HepG2 (cell line): ENCODE results near the gene PMAIP1.

Experiments
- RBM39 ChIP-seq: fragments of 200-400 bp; formaldehyde crosslinking; IDR thresholded peaks from one replicate; pipeline ENCODE4 v1.6.1; 2018; ENCODE audit warnings: antibody characterized with exemption, mild to moderate bottlenecking, low read depth, low read length; ENCODE audit not compliant: poor library complexity, severe bottlenecking
- TP53 ChIP-seq: sonication (generic); formaldehyde crosslinking; conservative IDR thresholded peaks from 2 replicates; pipeline ENCODE4 v1.4.0; 2020; ENCODE audit warnings: missing genetic modification reagents
- YEATS2 ChIP-seq: sonication (generic); formaldehyde crosslinking; IDR thresholded peaks from 2 replicates; pipeline ENCODE4 v1.4.0; 2020; ENCODE audit warnings: missing genetic modification reagents, borderline replicate concordance
- ZBTB1 ChIP-seq: sonication (generic); formaldehyde crosslinking; IDR thresholded peaks from 2 replicates; pipeline ENCODE4 v1.4.0; 2020; ENCODE audit warnings: missing genetic modification reagents, borderline replicate concordance
- ZNF383 ChIP-seq: sonication (generic); formaldehyde crosslinking; IDR thresholded peaks from 2 replicates; pipeline ENCODE4 v1.4.0; 2020; ENCODE audit warnings: missing genetic modification reagents, mild to moderate bottlenecking, borderline replicate concordance
- ZSCAN25 ChIP-seq: sonication (generic); formaldehyde crosslinking; IDR thresholded peaks from 2 replicates; pipeline ENCODE4 v1.8.0; 2022; ENCODE audit warnings: mild to moderate bottlenecking, missing genetic modification reagents
- TF ChIP-seq, protein P1 (sequence below): sonication (generic); formaldehyde crosslinking; IDR thresholded peaks from 2 replicates; pipeline ENCODE4 v1.8.0; 2022; ENCODE audit warnings: mild to moderate bottlenecking, missing genetic modification reagents

DNA sequence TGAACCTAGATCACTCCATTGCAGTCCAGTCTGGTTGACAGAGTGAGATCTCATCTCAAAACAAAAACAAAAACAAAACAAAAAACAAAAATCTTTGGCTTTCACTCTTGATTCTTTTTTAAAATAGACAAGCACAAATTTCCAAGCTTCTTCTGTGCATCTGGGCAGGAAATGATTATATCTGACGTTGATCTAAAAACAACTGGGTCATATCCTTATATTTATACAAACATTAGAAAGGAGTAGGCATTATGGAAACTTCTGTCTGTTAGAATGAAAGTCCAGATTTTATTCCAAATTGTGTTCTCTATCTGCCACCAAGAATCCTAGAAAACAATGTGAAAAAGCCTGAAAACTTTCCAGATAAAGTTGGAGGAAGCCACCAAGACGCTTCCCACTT is 26.2 kb upstream of the PMAIP1 start:
- TF ChIP-seq TP53 (CRISPR knock-in tag) (no peak), YEATS2 (CRISPR knock-in tag) (no peak), RBM39 (no peak), ZBTB1 (CRISPR knock-in tag) (no peak), ZNF383 (CRISPR knock-in tag) (no peak), ZSCAN25 (CRISPR knock-in tag) (no peak)
- TF ChIP-seq, protein P1, sequence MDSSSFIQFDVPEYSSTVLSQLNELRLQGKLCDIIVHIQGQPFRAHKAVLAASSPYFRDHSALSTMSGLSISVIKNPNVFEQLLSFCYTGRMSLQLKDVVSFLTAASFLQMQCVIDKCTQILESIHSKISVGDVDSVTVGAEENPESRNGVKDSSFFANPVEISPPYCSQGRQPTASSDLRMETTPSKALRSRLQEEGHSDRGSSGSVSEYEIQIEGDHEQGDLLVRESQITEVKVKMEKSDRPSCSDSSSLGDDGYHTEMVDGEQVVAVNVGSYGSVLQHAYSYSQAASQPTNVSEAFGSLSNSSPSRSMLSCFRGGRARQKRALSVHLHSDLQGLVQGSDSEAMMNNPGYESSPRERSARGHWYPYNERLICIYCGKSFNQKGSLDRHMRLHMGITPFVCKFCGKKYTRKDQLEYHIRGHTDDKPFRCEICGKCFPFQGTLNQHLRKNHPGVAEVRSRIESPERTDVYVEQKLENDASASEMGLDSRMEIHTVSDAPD = no peak
